ENCODE data around the gene FSTL1. TPM values are rescaled to one million over a fixed set of nuclear protein-coding genes. Genes with fewer than 3 reads are reported as not detected.

FSTL1 gene
- total and polyA plus RNA-seq, 2 donors (not counting 1 experiment from before 2014, with no cell fraction given), result 0.15 TPM; not detected in 1

GRCh38 chr3:120424976-120425570 is 25.7 kb downstream of the FSTL1 start:
- H3K4me1 Mint-ChIP-seq, result no peaks in the 10 kb centered on the region
- Histone ChIP-seq H4K20me1 (ENCODE audit: control insufficient read depth, insufficient read depth, low read length, poor library complexity, severe bottlenecking) (no peaks in the 10 kb centered on the region), H3K36me3 (replicated peaks in 1 of 2; ENCODE audit: control extremely low read depth in 1 of 2, control insufficient read depth in 1 of 2, extremely low read depth in 1 of 2, insufficient read depth in 2 of 2, low read length in 1 of 2) (no peaks in the 10 kb centered on the region), H3K9me3 (ENCODE audit: control extremely low read depth in 1 of 3, control insufficient read depth in 2 of 3, insufficient read depth in 1 of 3, low read length in 2 of 3) (no peaks in the 10 kb centered on the region), H3K27ac (ENCODE audit: low read length in 2 of 2) (no peak overlapping the region), H2AFZ (ENCODE audit: insufficient read depth, low read depth, low read length, poor library complexity, severe bottlenecking) (no peak overlapping the region), H3K4me3 (ENCODE audit: control extremely low read depth in 1 of 5, extremely low read depth in 1 of 5, insufficient read depth in 1 of 5, low read depth in 2 of 5, low read length in 4 of 5) (no peak overlapping the region), H3K4me1 (ENCODE audit: control insufficient read depth in 2 of 2, insufficient read depth in 2 of 2, low read length in 2 of 2) (no peaks in the 10 kb centered on the region), H3K79me2 (ENCODE audit: control insufficient read depth, insufficient read depth, low read length) (no peaks in the 10 kb centered on the region), H3K9ac (ENCODE audit: low read length) (no peak overlapping the region), H3K4me2 (replicated peaks; ENCODE audit: low read depth, low read length, poor library complexity, severe bottlenecking) (no peak overlapping the region), H3K27me3 (replicated peaks in 1 of 4; ENCODE audit: control extremely low read depth in 1 of 4, control insufficient read depth in 3 of 4, insufficient read depth in 4 of 4, low read length in 3 of 4) (no peaks in the 10 kb centered on the region)
- no peak overlapping the region for H3K27ac Mint-ChIP-seq
- ATAC-seq (ENCODE audit: low read depth) (no peak), DNase-seq (no peak)
- intact Hi-C loops (cut with micrococcal nuclease), result no loop called here
- H3K9me3 Mint-ChIP-seq (ENCODE audit: insufficient read depth), result no peaks in the 10 kb centered on the region
- peaks cover 19% of the 10 kb centered on the region for H3K27me3 Mint-ChIP-seq
- CTCF ChIA-PET, result interaction anchor here (1.3 kb wide), 1 partner anchor 134 kb away, joined by 4 read pairs; no protein-coding TSS in a partner anchor
- POLR2A ChIA-PET, result no interaction called here
- no peak for TF ChIP-seq EZH2 (IDR thresholded peaks at IDR 0.05; ENCODE audit: borderline replicate concordance, insufficient read depth, low read depth, low read length, poor library complexity, severe bottlenecking)
- no peak for TF ChIP-seq CTCF (IDR thresholded peaks at IDR 0.05)
- no peak overlapping the region for H3K4me3 Mint-ChIP-seq
- 59% methylated on average over 4 of the region's 5 CpGs for WGBS (ENCODE audit: insufficient coverage)

DNA sequence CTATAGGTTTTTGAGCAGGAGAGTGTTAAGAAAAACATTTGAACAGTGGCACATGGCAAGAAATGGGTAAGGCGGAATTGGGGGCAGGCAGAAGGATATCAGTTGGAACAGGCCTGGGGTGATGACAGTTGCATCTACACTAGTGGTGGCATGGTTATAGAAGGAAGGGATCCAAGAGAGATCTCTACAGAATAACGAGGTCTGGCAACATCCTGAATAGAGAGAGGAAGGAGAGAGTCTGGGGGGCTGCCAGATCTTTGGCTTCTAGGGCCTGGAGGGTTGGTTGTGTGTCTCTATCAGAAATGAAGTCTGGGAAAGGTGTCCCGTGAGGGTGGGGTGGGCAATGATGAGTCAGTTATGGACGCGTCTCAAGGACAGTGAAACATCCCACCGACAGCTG is 26.3 kb downstream of the FSTL1 start:
- H3K4me3 ChIP-seq (ENCODE audit: control extremely low read depth in 1 of 5, extremely low read depth in 1 of 5, insufficient read depth in 1 of 5, low read depth in 2 of 5, low read length in 4 of 5), result no peak overlapping the region
- H3K36me3 ChIP-seq (replicated peaks in 1 of 2; ENCODE audit: control extremely low read depth in 1 of 2, control insufficient read depth in 1 of 2, extremely low read depth in 1 of 2, insufficient read depth in 2 of 2, low read length in 1 of 2), result no peaks in the 10 kb centered on the region
- H3K9me3 ChIP-seq (ENCODE audit: control extremely low read depth in 1 of 3, control insufficient read depth in 2 of 3, insufficient read depth in 1 of 3, low read length in 2 of 3), result no peaks in the 10 kb centered on the region
- ATAC-seq (ENCODE audit: low read depth) (no peak), DNase-seq (no peak)
- Mint-ChIP-seq H3K27ac (no peak overlapping the region), H3K4me1 (no peaks in the 10 kb centered on the region), H3K4me3 (no peak overlapping the region), H3K27me3 (peaks cover 19% of the 10 kb centered on the region), H3K9me3 (ENCODE audit: insufficient read depth) (no peaks in the 10 kb centered on the region)
- H3K79me2 ChIP-seq (ENCODE audit: control insufficient read depth, insufficient read depth, low read length), result no peaks in the 10 kb centered on the region
- H3K4me1 ChIP-seq (ENCODE audit: control insufficient read depth in 2 of 2, insufficient read depth in 2 of 2, low read length in 2 of 2), result no peaks in the 10 kb centered on the region
- ChIA-PET CTCF (interaction anchor here (1.3 kb wide), 1 partner anchor 134 kb away, joined by 4 read pairs; no protein-coding TSS in a partner anchor), POLR2A (no interaction called here)
- intact Hi-C loops (cut with micrococcal nuclease), result no loop called here
- H3K27ac ChIP-seq (ENCODE audit: low read length in 2 of 2), result no peak overlapping the region
- TF ChIP-seq CTCF (IDR thresholded peaks at IDR 0.05) (no peak), EZH2 (IDR thresholded peaks at IDR 0.05; ENCODE audit: borderline replicate concordance, insufficient read depth, low read depth, low read length, poor library complexity, severe bottlenecking) (no peak)
- WGBS (ENCODE audit: insufficient coverage), result 87% methylated on average over 6 of the region's 6 CpGs
- H3K9ac ChIP-seq (ENCODE audit: low read length), result no peak overlapping the region
- H4K20me1 ChIP-seq (ENCODE audit: control insufficient read depth, insufficient read depth, low read length, poor library complexity, severe bottlenecking), result no peaks in the 10 kb centered on the region
- H2AFZ ChIP-seq (ENCODE audit: insufficient read depth, low read depth, low read length, poor library complexity, severe bottlenecking), result no peak overlapping the region
- no peaks in the 10 kb centered on the region for H3K27me3 ChIP-seq (replicated peaks in 1 of 4; ENCODE audit: control extremely low read depth in 1 of 4, control insufficient read depth in 3 of 4, insufficient read depth in 4 of 4, low read length in 3 of 4)
- no peak overlapping the region for H3K4me2 ChIP-seq (replicated peaks; ENCODE audit: low read depth, low read length, poor library complexity, severe bottlenecking)

All from B cell (primary cell).